GM19239 (cell line): ENCODE results near the gene C10orf143.
A peak's percentile ranks its signal among the peaks of the same experiment; 100 is the strongest.
"Not testable (repeated sequence)": the region's sequence is repeated elsewhere in the genome, so short reads cannot be mapped to it uniquely, and the experiment has no call there.

Experiments used
- DNase-seq: peaks from one replicate; pipeline ENCODE4 v3.0.0; 2011; ENCODE audit warnings: low spot score; ENCODE audit not compliant: insufficient read length
- FAIRE-seq: peaks from 2 replicates; lab custom pipeline; 2011; peaks lifted over from hg19 to GRCh38; lab: Jason Lieb, UNC

The C10orf143 gene

DNA sequence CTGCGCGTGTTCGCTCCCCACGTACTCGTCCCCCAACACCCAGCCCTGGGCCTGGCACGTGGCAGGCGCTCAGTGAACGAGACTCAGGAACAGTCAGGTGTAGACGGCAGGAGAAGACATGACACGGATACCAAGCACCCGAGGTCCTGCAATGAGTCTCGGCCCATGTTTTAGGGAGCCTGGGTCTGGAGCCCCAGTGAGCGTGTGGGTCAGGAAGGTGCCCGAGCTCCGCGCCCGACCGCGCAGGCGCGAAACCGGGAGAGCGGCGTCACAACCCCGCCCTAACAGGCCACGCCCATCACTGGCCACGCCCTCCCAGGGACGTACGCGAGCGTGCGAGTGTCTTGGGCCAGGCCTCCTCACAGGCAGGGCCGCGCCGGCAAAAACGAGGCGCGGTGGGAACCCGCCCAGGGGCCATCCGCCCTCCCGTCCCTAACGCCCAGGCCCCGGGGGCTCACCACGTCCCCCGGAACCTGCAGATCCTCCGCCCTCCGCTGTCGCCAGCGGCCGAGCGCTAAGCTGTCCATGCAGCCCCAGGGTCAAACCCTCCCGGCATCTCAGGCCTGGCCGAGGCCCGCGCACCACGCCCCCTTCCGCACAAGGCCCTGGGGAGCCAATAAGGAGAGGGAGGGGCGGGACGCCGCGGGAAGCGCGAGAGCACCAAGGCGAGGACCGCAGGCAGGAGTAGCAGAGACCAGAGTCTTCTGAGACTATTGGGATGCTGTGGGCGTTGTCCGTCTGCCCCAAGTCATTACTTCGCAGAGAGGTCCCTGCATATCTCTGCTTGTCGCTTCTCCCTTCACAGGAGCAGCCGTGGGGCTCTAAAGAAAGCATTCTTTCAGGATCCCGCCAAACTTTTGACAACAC lies at the start of gene C10orf143:
TSS of gene C10orf143 (minus strand) at position 585 of the 867 bp plus-strand sequence. CDS start at position 527, 58 bp downstream.
- FAIRE-seq (peak; percentile 97), DNase-seq (peak; percentile 69)

GRCh38 chr10:130159192-130159794 lies 48.7 kb upstream of the C10orf143 start:
- no peak for DNase-seq
- no peak for FAIRE-seq

- no peak for DNase-seq
- FAIRE-seq, result peak; percentile 26
Observed at GRCh38 chr10:130146042-130146441, 35.4 kb upstream of the C10orf143 start.

GRCh38 chr10:130141878-130142277 lies 31.2 kb upstream of the C10orf143 start:
- FAIRE-seq (peak; percentile 93), DNase-seq (peak; percentile 45)

GRCh38 chr10:130141460-130141859 lies 30.8 kb upstream of the C10orf143 start:
- DNase-seq, result no peak

DNA sequence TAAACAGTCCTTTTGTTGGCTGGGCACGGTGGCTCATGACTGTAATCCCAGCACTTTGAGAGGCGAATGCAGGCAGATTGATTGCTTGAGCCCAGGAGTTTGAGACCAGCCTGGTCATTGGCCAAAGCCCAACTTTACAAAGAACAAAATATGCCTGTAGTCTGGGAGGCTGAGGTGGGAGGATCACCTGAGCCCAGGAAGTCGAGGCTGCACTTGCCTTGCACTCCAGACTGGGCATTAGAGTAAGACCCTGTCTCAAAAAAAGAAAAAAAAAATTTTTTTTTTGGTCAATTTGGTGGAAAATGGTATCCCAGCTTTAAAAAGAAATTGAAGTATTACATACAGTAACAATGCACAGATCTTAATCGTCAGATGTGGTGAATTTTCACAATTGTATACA lies 30.4 kb upstream of the C10orf143 start:
- DNase-seq, result no peak
- FAIRE-seq, result peak; percentile 45

More at GRCh38 chr10:130141460-130141859, 30.8 kb upstream of the C10orf143 start:
- no peak for FAIRE-seq

DNA sequence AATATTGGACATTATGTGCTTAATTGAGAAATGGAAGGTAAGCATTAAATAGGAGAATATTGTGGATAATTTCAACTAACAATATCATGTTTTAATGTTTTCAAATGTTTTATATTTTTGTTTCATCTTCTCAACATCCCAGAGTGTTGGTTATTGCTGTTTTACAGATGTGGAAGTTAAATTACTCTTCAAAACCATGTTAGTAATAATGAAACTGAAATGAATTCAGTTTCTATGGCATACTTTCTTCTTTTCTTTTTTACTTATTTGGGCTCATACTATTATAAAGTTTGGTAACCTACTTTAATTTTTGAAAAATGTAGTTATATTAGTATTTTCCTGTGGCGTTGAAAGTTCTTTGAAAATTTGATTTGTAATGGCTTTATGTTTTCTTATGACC lies 29.8 kb upstream of the C10orf143 start:
- DNase-seq (no peak), FAIRE-seq (peak; percentile 73)

GRCh38 chr10:130138479-130138866 lies 27.8 kb upstream of the C10orf143 start:
- DNase-seq (no peak), FAIRE-seq (no peak)

DNA sequence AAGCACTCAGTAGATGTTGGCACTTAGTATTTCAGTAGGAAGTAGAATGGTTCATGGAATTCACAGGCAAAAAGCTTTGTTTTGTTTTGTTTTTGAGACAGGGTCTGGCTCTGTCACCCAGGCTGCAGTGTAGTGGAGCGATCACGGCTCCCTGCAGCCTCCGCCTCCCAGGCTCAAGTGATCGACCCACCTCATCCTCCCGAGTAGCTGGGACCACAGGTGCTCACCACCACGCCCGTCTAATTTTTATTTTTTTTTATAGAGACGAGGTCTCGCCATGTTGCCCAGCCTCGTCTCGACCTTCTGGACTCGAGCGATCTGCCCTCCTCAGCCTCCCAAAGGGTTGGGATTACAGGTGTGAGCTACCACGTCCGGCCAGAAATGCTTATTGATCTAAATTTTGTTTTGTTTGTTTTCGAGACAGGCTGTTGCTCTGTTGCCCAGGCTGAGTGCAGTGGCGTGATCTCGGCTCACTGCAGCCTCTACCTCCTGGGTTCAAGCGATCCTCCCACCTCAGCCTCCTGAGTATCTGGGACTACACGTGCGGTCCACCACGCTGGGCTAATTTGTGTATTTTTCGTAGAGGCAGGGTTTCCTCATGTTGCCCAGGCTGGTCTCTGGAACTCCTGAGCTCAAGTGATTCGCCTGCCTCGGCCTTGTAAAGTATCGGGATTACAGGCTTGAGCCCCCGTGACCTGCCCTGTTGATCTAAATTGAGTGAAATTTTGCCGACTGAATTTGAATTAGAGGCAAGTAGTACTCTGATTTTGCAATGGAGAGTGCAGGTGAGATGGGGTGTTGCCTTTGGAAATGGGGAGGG lies 27.2 kb upstream of the C10orf143 start:
- DNase-seq (no peak), FAIRE-seq (no peak)

GRCh38 chr10:130137090-130137448 lies 26.4 kb upstream of the C10orf143 start:
- DNase-seq (no peak), FAIRE-seq (peak; percentile 45)

GRCh38 chr10:130136226-130137089 lies 25.8 kb upstream of the C10orf143 start, which contains the start of gene GLRX3:
Gene GLRX3 (plus strand): TSS chr10:130136391. CDS start chr10:130136421, 30 bp downstream.
- FAIRE-seq (peak; percentile 53), DNase-seq (peak; percentile 88)

DNA sequence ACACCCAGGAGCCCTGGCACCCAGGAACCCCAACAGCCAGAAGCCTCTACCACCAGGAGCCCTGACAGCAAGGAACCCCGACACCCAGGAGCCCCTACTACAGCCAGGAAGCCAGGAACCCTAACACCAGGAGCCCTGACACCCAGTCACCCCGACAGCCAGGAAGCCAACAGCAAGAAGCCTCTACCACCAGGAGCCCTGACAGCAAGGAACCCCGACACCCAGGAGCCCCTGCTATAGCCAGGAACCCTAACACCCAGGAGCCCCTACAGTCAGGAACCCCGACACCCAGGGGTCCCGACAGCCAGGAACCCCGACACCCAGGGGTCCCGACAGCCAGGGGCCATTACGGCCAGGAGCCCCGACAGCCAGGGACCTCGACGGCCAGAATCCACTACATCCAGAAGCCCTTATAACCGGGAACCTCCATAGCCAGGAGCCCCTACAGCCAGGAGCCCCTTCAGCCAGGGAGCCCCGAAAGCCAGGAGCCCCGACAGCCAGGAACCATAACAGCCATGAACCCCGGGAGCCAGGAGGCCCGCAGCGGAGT lies 25.1 kb upstream of the C10orf143 start:
- DNase-seq (no peak), FAIRE-seq (no peak)

DNA sequence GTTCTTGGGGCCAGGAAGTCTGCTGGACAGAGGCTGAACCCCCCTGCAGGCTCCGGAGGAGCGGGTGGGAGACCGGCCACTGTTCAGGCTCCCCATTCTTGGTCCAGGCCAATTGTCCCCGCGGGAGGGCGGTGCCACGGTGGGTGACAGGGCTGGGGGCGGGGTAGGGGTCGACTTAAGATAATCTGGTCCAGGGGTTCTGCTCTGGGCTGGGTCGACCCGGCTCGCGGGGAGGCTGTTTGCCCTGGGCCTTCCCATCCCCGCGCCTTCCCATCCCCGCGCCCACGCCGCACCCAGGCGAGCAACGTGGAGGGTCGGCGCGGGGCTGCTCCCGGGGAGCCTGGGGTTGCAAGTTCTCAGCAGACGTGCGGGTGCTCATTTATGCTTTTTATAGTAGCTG lies 18.3 kb upstream of the C10orf143 start:
- no peak for FAIRE-seq
- DNase-seq, result no peak

DNA sequence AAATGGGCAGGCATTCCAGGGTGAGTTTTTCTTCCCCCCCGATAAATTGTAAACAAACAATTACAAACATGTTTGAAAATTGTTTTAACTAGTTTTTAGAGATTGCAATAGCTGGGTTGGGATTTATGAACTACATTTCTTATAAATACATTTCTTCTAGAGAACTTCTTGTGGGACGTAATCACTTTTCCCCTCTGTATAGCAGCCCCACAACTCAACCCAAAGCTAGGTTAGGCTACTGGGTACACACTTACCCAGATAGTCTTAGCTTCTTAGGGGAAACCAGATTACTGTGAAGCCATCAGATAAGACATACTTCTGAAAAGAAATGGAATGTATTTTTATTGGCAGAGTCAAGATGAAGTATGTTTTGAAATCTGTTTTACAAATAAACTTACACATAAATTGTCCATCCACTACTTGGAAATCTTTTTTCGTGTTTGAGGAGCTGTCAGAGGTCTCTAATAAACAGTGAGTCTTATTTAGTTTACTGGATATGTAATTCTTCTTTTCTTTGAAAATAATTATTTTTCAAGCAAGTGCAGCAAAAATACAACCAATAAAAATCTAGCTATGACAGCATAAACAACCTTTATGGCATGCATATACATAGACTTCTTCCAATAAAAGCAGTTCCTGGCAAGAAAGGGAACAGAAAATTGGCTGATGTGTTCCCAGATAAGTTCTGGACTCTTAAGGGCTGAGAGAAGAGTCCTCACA lies 17.6 kb upstream of the C10orf143 start:
- FAIRE-seq, result no peak
- DNase-seq, result no peak

- DNase-seq (peak; percentile 86), FAIRE-seq (peak; percentile 92)
Observed at GRCh38 chr10:130127364-130128061, 16.9 kb upstream of the C10orf143 start.

DNA sequence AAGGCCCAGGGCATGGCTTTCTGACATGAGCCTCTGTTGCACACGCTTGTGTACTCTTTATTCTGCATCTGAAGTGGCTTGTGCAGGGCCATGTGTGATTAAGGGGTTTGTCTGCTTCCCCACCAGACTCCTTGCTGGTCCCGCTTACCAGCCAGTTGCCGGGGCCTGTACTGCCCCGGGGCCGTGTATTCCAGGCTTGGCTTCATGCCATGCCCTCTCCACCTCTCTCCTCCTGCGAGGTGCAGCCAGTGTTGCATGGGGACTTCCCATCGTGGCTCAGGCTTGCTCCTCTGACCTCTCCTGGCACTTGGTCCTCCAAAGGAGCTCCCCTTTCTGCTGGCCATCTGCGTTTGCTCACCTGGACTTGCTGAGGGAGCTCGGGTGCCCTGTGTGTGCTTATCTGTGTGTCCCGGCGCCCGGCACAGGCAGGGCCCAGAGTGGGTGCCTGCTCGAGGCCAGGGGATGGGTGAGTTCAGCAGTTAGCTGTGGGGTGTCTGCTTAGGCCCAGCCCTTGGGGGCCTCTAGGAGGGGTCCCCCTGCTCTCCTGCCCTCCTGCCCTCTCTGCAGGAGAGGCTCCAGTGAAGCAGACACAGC lies 11.0 kb upstream of the C10orf143 start:
- DNase-seq (no peak), FAIRE-seq (no peak)

DNA sequence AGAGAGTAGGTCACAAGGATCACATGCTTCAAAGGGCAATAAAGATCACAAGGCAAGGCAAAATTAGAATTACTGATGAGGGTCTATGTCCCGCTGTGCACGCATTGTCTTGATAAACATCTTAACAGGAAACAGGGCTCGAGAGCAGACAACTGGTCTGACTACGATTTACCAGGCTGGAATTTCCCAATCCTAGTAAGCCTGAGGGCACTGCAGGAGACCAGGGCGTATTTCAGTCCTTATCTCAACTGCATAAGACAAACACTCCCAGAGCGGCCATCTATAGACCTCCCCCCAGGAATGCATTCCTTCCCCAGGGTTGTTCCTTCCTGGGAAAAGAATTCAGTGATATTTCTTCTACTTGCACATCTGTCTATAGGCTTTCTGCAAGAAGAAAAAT lies 6.9 kb upstream of the C10orf143 start:
- not testable (repeated sequence) for FAIRE-seq, DNase-seq

DNA sequence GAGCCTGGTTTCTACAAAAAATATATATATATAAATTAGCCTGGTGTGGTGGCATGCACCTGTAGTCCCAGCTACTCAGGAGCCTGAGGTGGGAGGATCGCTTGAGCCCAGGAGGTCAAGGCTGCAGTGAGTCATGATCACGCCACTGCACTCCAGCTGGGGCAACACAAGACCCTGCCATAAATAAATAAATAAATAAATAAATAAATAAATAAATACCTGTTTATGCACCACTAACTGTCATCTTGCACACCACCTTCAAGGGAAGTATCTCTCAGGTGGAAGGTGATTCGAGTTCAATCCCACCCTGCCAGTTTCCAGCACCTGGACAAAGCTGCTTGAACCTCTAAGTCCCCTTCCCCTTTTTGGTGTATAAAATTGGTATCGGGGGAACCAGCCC lies 6.3 kb upstream of the C10orf143 start:
- FAIRE-seq, DNase-seq: not testable (repeated sequence)
